Mesenchymal stem cell (in vitro differentiated cells and primary cell): ENCODE data around the gene CCDC13. TPM values are rescaled to one million over a fixed set of nuclear protein-coding genes. Genes with fewer than 3 reads are reported as not detected.

Experiments
- DNase-seq: peaks from one replicate; pipeline ENCODE4 v3.0.0-alpha.2; 2013
- H2AFZ ChIP-seq: one replicate; pipeline ENCODE4 v1.6.1; 2013; ENCODE audit warnings: low read depth, mild to moderate bottlenecking, control low read depth, inconsistent platforms, low read length, moderate library complexity
- H2AK5ac ChIP-seq: 2 replicates; pipeline ENCODE4 v1.6.1; 2013; ENCODE audit warnings: low read length, moderate library complexity, mild to moderate bottlenecking, inconsistent platforms; ENCODE audit not compliant: severe bottlenecking
- H2BK120ac ChIP-seq: one replicate; pipeline ENCODE4 v1.6.1; 2013; ENCODE audit warnings: low read depth, mild to moderate bottlenecking, inconsistent platforms, low read length, moderate library complexity
- H2BK12ac ChIP-seq, 2 experiments: one replicate each; pipeline ENCODE4 v1.6.1; 2013; ENCODE audit warnings: inconsistent platforms in 2 of 2, low read length in 2 of 2, mild to moderate bottlenecking in 2 of 2, moderate library complexity in 2 of 2, control low read depth in 1 of 2
- H2BK15ac ChIP-seq: one replicate; pipeline ENCODE4 v1.6.1; 2013; ENCODE audit warnings: mild to moderate bottlenecking, low read depth, inconsistent platforms; ENCODE audit not compliant: poor library complexity, severe bottlenecking
- H2BK5ac ChIP-seq: 2 replicates; pipeline ENCODE4 v1.6.1; 2013; ENCODE audit warnings: low read depth, mild to moderate bottlenecking, low read length, control low read depth, inconsistent platforms; ENCODE audit not compliant: poor library complexity, severe bottlenecking
- H3K14ac ChIP-seq, 2 experiments: one replicate each; pipeline ENCODE4 v1.6.1; 2013; ENCODE audit warnings: inconsistent platforms in 2 of 2, low read length in 2 of 2, control low read depth in 1 of 2, mild to moderate bottlenecking in 1 of 2, moderate library complexity in 1 of 2
- H3K18ac ChIP-seq, 2 experiments: one replicate each; pipeline ENCODE4 v1.6.1; 2013; ENCODE audit warnings: inconsistent platforms in 2 of 2, low read length in 2 of 2, control low read depth in 1 of 2, low read depth in 1 of 2, mild to moderate bottlenecking in 1 of 2
- H3K23ac ChIP-seq, 2 experiments: one replicate each; pipeline ENCODE4 v1.6.1; 2013; ENCODE audit warnings: inconsistent platforms in 2 of 2, low read length in 2 of 2, mild to moderate bottlenecking in 2 of 2, moderate library complexity in 2 of 2, control low read depth in 1 of 2
- H3K27ac ChIP-seq: 2 replicates; pipeline ENCODE4 v1.5.1; 2013; ENCODE audit warnings: mild to moderate bottlenecking, moderate library complexity, low read length, control low read depth, inconsistent platforms; ENCODE audit not compliant: poor library complexity, severe bottlenecking
- H3K27me3 ChIP-seq, 2 experiments: 2 replicates each; pipeline versions ENCODE4 v1.6.1 to v1.7.0; 2013; ENCODE audit warnings: low read length in 2 of 2, mild to moderate bottlenecking in 2 of 2, moderate library complexity in 2 of 2, control low read depth in 1 of 2, inconsistent platforms in 1 of 2; ENCODE audit not compliant: control insufficient read depth in 1 of 2, insufficient read depth in 1 of 2
- H3K36me3 ChIP-seq, 2 experiments: 2 replicates each; pipeline versions ENCODE4 v1.6.1 to v1.7.0; 2013; ENCODE audit warnings: low read length in 2 of 2, control low read depth in 1 of 2, inconsistent platforms in 1 of 2, low read depth in 1 of 2, mild to moderate bottlenecking in 1 of 2; ENCODE audit not compliant: insufficient read depth in 2 of 2, control insufficient read depth in 1 of 2
- H3K4ac ChIP-seq, 2 experiments: one replicate each; pipeline ENCODE4 v1.6.1; 2013; ENCODE audit warnings: inconsistent platforms in 2 of 2, low read length in 2 of 2, mild to moderate bottlenecking in 2 of 2, moderate library complexity in 2 of 2, control low read depth in 1 of 2, low read depth in 1 of 2
- H3K4me1 ChIP-seq: 2 replicates; pipeline ENCODE4 v1.6.1; 2013; ENCODE audit warnings: low read depth, low read length, control low read depth; ENCODE audit not compliant: control insufficient read depth, insufficient read depth
- H3K4me2 ChIP-seq: 2 replicates; pipeline ENCODE4 v1.6.1; 2013; ENCODE audit warnings: low read length, mild to moderate bottlenecking, inconsistent platforms; ENCODE audit not compliant: poor library complexity, severe bottlenecking
- H3K4me3 ChIP-seq, 2 experiments: 2 replicates each; pipeline versions ENCODE4 v1.5.1 to v1.7.0; 2013; ENCODE audit warnings: low read length in 2 of 2, mild to moderate bottlenecking in 2 of 2, control low read depth in 1 of 2, low read depth in 1 of 2; ENCODE audit not compliant: insufficient read depth in 1 of 2
- H3K79me1 ChIP-seq: replicated peaks from 2 replicates; pipeline ENCODE4 v1.6.1; 2013; ENCODE audit warnings: mild to moderate bottlenecking, control low read depth, low read length, inconsistent platforms; ENCODE audit not compliant: poor library complexity, severe bottlenecking
- H3K9ac ChIP-seq: 2 replicates; pipeline ENCODE4 v1.7.0; 2013; ENCODE audit warnings: mild to moderate bottlenecking, low read length, moderate library complexity
- H3K9me3 ChIP-seq: 2 replicates; pipeline ENCODE4 v1.7.0; 2013; ENCODE audit warnings: mild to moderate bottlenecking, low read length; ENCODE audit not compliant: control insufficient read depth
- H4K8ac ChIP-seq: one replicate; pipeline ENCODE4 v1.6.1; 2013; ENCODE audit warnings: inconsistent platforms, mild to moderate bottlenecking, low read length, moderate library complexity
- H4K91ac ChIP-seq: one replicate; pipeline ENCODE4 v1.6.1; 2013; ENCODE audit warnings: mild to moderate bottlenecking, low read length, inconsistent platforms
- WGBS: methylation state at CpG from one replicate; pipeline ENCODE4 v1.1.7; 2013; ENCODE audit warnings: mixed read lengths; 5-methylcytosine and 5-hydroxymethylcytosine counted together
- polyA plus RNA-seq, 2 experiments: library from polyadenylated mRNA; stranded (reverse); fragments of 200-250 nt; gene quantifications; one replicate each; pipeline ENCODE4 v1.2.3, GENCODE V29; 2013

CCDC13 gene
- 0.73 TPM for polyA plus RNA-seq (2013, experiment 1 of 2)
- 0.51 TPM for polyA plus RNA-seq (2013, experiment 2 of 2)

GRCh38 chr3:42772670-42773408, at the start of gene CCDC13:
Gene CCDC13 (minus strand): TSS chr3:42773253. CDS start chr3:42758345, 14,908 bp downstream.
- Histone ChIP-seq H3K23ac (peak within 1 kb of the TSS in 1 of 2 experiments; percentile 70), H3K4ac (no peak within 1 kb of the TSS), H4K91ac (no peak within 1 kb of the TSS), H3K9ac (peak within 1 kb of the TSS; percentile 92), H2BK12ac (no peak within 1 kb of the TSS), H3K79me1 (no peaks in the 10 kb centered on the region), H2BK5ac (no peak within 1 kb of the TSS), H4K8ac (no peak within 1 kb of the TSS), H3K27ac (no peak within 1 kb of the TSS), H2AFZ (no peak within 1 kb of the TSS), H3K4me1 (peaks cover 9% of the 10 kb centered on the region), H3K4me2 (peak within 1 kb of the TSS; percentile 86), H3K27me3 (no peaks in the 10 kb centered on the region), H2BK120ac (no peak within 1 kb of the TSS), H3K14ac (peak within 1 kb of the TSS in 1 of 2 experiments; percentile 36), H3K36me3 (no peaks in the 10 kb centered on the region), H3K4me3 (peak within 1 kb of the TSS; percentile 56 to 81), H2AK5ac (no peak within 1 kb of the TSS), H2BK15ac (no peak within 1 kb of the TSS), H3K9me3 (no peaks in the 10 kb centered on the region), H3K18ac (peak within 1 kb of the TSS in 1 of 2 experiments; percentile 70)
- peak; percentile 95 for DNase-seq
- WGBS = 4% methylated on average over 60 of the region's 63 CpGs

GRCh38 chr3:42822828-42823227, 49.8 kb upstream of the CCDC13 start:
- no peak overlapping the region for H4K8ac ChIP-seq
- no peak overlapping the region for H2BK5ac ChIP-seq
- no peaks in the 10 kb centered on the region for H3K36me3 ChIP-seq
- no peak overlapping the region for H3K14ac ChIP-seq
- WGBS = 84% methylated on average over 3 of the region's 3 CpGs
- no peak overlapping the region for H2AK5ac ChIP-seq
- H3K23ac ChIP-seq = no peak overlapping the region
- peaks cover 5 to 19% of the 10 kb centered on the region in 2 experiments for H3K27me3 ChIP-seq
- H3K4me1 ChIP-seq = no peaks in the 10 kb centered on the region
- H3K4me2 ChIP-seq = no peak overlapping the region
- H2BK15ac ChIP-seq = no peak overlapping the region
- H3K9ac ChIP-seq = no peak overlapping the region
- H3K4me3 ChIP-seq = no peak overlapping the region
- no peak overlapping the region for H4K91ac ChIP-seq
- H3K18ac ChIP-seq = peak overlapping the region in 1 of 2 experiments; percentile 28
- H3K79me1 ChIP-seq = no peaks in the 10 kb centered on the region
- H3K4ac ChIP-seq = no peak overlapping the region
- no peaks in the 10 kb centered on the region for H3K9me3 ChIP-seq
- H3K27ac ChIP-seq = no peak overlapping the region
- no peak overlapping the region for H2BK12ac ChIP-seq
- no peak overlapping the region for H2BK120ac ChIP-seq
- H2AFZ ChIP-seq = no peak overlapping the region
- DNase-seq = no peak

- Histone ChIP-seq H3K4me3 (no peak overlapping the region), H2BK120ac (no peak overlapping the region), H3K4me2 (no peak overlapping the region), H3K27me3 (peaks cover 5 to 20% of the 10 kb centered on the region in 2 experiments), H3K79me1 (no peaks in the 10 kb centered on the region), H2AFZ (no peak overlapping the region), H3K36me3 (no peaks in the 10 kb centered on the region), H2BK12ac (no peak overlapping the region), H3K14ac (no peak overlapping the region), H4K91ac (no peak overlapping the region), H2BK15ac (no peak overlapping the region), H3K9ac (no peak overlapping the region), H4K8ac (no peak overlapping the region), H2AK5ac (no peak overlapping the region), H3K4ac (no peak overlapping the region), H3K4me1 (no peaks in the 10 kb centered on the region), H3K23ac (no peak overlapping the region), H3K9me3 (no peaks in the 10 kb centered on the region), H3K18ac (no peak overlapping the region), H3K27ac (no peak overlapping the region), H2BK5ac (no peak overlapping the region)
- 88% methylated on average over 6 of the region's 6 CpGs for WGBS
- no peak for DNase-seq
Observed at GRCh38 chr3:42820746-42821051, 47.6 kb upstream of the CCDC13 start.

- Histone ChIP-seq H2BK120ac (no peak overlapping the region), H2AK5ac (no peak overlapping the region), H4K8ac (no peak overlapping the region), H3K79me1 (no peaks in the 10 kb centered on the region), H3K4ac (no peak overlapping the region), H4K91ac (no peak overlapping the region), H3K4me2 (no peak overlapping the region), H2BK5ac (no peak overlapping the region), H2BK12ac (no peak overlapping the region), H3K36me3 (no peaks in the 10 kb centered on the region), H3K23ac (no peak overlapping the region), H3K14ac (no peak overlapping the region), H3K18ac (no peak overlapping the region), H2BK15ac (no peak overlapping the region), H3K9me3 (no peaks in the 10 kb centered on the region), H2AFZ (no peak overlapping the region), H3K27ac (no peak overlapping the region), H3K4me1 (no peaks in the 10 kb centered on the region), H3K4me3 (no peak overlapping the region), H3K9ac (no peak overlapping the region), H3K27me3 (peaks cover 5 to 26% of the 10 kb centered on the region in 2 experiments)
- DNase-seq = no peak
- WGBS = 53% methylated on average over 2 of the region's 2 CpGs
Observed at GRCh38 chr3:42819351-42819965, 46.4 kb upstream of the CCDC13 start.
